Ovary (tissue), 3 donors: ENCODE measurements around the gene NAT8L.

ENCODE experiments used
- POLR2A ChIP-seq: fragments of 450-650 bp; IDR thresholded peaks from one replicate; pipeline ENCODE4 v1.6.1; 2017; ENCODE audit warnings: antibody characterized with exemption, mild to moderate bottlenecking, moderate library complexity
- TF ChIP-seq, protein P1 (sequence below), 3 donors: fragments of 450-650 bp in 2 of 3; fragments of 200-600 bp in 1 of 3; IDR thresholded peaks; one replicate each; pipeline versions ENCODE4 v1.5.1 to v1.8.0; 2016 to 2022; ENCODE audit warnings: antibody characterized with exemption in 3 of 3, mild to moderate bottlenecking in 1 of 3
- donor health status: DM: no; HTN: no; CAD: no.

DNA sequence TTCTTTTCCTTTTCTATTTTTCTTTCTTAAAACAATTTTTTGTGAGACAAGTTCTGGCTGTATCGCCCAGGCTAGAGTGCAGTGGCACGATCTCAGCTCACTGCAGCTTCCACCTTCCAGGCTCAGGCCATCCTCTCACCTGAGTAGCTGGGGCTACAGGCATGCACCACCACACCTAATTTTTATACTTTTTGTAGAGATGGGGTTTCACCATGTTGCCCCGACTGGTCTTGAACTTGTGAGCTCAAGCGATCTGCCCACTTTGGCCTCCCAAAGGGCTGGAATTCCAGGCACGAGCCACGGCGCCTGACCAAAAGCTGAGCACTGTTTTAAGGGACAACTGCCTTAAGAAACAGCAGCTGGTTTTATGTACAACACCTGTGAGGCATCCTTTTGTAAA lies 9.3 kb upstream of the NAT8L start:
- TF ChIP-seq, protein P1, sequence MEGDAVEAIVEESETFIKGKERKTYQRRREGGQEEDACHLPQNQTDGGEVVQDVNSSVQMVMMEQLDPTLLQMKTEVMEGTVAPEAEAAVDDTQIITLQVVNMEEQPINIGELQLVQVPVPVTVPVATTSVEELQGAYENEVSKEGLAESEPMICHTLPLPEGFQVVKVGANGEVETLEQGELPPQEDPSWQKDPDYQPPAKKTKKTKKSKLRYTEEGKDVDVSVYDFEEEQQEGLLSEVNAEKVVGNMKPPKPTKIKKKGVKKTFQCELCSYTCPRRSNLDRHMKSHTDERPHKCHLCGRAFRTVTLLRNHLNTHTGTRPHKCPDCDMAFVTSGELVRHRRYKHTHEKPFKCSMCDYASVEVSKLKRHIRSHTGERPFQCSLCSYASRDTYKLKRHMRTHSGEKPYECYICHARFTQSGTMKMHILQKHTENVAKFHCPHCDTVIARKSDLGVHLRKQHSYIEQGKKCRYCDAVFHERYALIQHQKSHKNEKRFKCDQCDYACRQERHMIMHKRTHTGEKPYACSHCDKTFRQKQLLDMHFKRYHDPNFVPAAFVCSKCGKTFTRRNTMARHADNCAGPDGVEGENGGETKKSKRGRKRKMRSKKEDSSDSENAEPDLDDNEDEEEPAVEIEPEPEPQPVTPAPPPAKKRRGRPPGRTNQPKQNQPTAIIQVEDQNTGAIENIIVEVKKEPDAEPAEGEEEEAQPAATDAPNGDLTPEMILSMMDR (IDR thresholded peaks at IDR 0.05), result no peak
- no peak for TF ChIP-seq POLR2A
